ENCODE measurements around the gene TAPBPL.
"Not testable (repeated sequence)": the region's sequence is repeated elsewhere in the genome, so short reads cannot be mapped to it uniquely, and the experiment has no call there.

Gene TAPBPL

DNA sequence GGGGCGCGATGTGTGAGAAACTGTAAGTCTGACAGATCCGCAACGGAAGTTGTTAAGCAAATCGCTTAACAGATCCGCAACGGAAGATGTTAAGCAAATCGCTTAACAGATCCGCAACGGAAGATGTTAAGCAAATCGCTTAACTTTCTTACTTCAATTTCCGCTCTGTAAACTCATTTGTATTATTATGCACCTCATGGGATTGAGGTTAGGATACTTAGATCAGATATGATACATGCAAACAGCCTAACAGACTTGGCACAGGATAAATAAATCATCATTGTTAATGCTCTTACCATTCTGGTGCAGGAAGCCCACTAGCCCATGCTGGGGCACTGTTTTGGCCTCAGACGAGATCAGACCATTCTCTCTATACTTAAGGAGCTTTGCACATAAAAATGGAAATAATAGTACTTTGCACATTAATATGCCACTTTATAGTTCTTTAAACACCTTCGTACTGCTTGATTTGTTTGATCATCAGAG lies 42.5 kb downstream of the TAPBPL start:
- no peak for DNase-seq

DNA sequence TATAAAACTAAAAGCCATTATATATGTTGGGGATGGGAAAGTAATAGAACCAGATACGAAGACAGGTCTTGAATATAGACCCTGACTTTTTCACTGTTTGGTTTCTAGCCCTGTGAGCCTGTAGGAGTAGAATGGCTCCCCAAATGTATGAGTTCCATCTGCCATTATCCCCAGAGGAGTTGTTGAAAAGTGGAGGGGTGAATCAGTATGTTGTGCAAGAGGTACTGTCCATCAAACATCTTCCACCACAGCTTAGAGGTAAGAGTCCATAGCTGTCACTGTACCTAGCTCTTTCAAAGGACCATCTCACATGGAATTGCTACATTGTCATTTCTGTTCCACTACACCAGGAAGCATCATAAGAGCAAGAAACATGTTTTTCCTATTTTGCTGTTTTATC lies 43.1 kb downstream of the TAPBPL start:
- DNase-seq = no peak

DNA sequence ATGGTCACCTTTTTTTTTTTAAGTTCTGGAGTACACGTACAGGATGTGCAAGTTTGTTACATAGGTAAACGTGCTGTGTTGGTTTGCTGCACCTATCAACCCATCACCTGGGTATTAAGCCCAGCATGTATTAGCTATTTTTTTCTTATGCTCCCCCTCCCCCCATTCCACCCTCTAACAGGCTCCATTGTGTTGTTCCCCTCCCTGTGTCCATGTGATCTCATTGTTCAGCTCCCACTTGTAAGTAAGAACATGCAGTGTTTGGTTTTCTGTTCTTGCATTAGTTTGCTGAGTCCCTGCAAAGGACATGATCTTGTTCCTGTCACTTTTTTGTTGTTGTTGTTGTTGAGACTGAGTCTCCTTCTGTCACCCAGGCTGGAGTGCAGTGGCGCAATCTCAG lies 45.4 kb downstream of the TAPBPL start:
- DNase-seq = not testable (repeated sequence)

DNA sequence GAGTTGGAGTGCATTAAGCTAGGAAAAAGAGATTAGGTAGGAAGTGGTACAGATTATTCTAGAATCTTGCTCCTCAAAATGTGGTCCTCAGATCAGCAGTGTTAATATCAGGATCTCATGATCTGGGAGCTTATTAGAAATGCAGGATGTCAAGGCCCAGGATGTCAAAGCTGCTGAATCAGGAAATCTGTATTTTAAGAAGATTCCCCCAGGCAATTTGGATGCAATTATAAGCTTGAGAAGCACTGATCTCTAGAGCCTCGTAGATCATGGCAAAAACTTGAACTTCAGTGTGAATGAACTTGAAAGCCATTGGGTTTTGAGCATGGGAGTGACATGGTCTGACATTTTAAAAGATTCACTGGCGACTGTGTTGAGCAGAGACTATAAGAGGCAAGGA lies 48.6 kb downstream of the TAPBPL start:
- DNase-seq = no peak

DNA sequence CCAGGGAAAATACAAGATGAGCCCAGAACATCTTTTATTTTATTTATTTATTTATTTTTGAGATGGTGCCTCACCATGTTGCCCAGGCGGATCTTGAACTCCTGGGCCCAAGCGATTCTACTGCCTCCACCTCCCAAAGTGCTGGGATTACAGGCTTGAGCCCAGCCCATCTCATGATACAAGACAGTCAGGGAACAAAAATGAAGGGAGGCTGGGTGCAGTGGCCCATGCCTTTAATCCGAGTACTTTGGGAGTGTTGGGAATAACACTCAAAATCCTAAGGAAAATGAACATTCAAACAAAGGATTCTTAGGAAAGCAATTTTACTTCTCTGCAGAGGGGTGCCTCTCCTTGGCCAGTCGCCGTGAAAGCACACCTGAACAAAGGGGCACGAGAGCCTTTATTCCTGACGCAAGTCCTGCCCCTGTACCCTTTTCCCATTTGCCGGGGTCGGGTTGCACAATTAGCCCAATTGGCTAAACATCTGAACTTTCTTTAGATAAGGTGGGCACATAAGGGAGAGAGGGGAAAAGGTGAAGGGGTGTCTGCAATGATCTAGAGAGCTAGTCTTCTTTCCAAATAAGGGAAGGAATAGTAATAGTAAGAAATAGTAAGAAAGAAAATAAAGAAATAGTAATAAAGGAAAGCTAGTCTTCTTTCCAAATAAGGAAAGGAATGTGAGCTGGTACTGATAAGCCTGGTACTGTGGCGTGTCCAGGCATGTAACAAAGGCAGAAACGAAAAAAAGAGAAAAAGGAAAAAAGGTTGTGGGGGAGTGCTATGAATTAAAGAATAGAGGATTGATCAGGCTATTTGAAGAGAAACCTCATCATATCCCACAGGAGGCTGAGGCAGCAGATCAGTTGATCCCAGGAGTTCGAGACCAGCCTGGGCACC lies 55.5 kb downstream of the TAPBPL start:
- no peak for DNase-seq

DNA sequence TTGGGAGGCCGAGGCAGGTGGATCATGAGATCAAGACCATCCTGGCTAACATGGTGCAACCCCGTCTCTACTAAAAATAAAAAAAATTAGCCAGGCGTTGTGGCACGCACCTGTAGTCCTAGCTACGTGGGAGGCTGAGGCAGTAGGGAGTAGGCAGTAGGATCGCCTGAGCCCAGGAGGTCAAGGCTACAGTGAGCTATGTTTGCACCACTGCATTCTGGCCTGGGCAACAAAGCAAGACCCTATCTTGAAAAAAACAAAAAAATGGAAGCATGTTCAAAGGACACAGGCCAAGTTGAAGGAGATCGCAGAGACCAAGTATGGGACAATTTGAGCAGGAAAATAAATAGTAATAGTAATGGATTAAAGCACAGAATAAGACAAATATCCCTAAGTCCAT lies 56.2 kb downstream of the TAPBPL start:
- DNase-seq = no peak
